ENCODE data around the gene TIMP2.

TIMP2 gene

DNA sequence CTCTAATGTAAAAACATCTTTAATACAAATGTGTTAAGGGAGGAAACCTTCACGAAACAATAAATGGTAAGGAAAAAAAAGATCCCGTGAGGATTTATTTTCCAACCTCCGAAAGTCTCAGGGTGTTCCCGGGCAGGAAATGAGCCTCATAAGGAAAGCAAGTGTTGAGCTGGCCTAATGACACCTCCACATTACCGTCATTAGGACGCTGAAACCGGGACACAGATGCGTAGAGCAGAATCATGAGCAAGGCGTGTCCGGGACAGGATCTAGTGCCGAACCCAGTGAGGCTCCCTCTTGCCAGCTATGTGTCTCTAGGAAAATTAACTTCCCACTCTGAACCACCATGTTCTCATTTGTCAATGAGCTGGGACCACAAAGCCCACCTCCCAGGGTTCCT lies 120.4 kb downstream of the TIMP2 start:
- no peak for DNase-seq

DNA sequence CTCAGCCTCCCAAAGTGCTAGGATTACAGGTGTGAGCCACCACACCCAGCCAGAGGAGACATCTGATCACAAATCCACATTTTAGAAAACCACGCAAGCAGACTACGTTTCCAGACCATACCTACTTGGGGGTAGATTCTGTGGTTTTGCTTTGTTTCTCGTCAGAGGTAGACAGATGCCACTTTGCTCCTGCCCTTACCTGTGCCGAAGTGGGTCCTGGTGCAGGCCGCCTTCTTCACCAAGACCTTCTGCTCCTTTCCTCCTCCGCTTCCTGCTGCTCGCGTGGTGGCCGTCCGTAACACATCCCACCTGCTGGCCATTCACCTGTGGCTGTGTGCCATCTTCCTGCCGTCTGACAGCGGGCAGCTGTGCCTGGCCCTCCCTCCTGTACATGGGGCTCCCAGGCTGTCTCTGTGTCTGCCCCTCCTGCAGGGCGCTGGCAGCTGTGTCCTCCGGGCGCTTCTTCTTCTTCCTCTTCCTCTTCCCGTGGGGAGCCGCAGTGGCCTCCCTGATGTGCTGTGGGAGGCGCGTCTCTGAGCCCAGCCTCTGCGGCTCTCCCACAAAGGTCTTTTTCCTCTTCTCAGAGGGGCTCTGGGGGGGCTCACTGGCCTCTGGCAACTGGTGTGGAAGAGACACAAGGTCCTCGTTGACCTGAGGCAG lies 121.9 kb downstream of the TIMP2 start:
- no peak for DNase-seq
